HG03064 (cell line): ENCODE measurements around the gene STRIP2.
"Not testable (repeated sequence)": the region's sequence is repeated elsewhere in the genome, so short reads cannot be mapped to it uniquely, and the experiment has no call there.

Experiments used
- ATAC-seq: cut with Tn5 transposase; IDR thresholded peaks from one replicate; pipeline ENCODE4 v1.9.1; 2021; ENCODE audit warnings: low read depth; ENCODE audit not compliant: unreplicated experiment

STRIP2 gene

GRCh38 chr7:129522971-129523340, 88.7 kb downstream of the STRIP2 start:
- ATAC-seq: no peak

- no peak for ATAC-seq
Measured at GRCh38 chr7:129523924-129524323, 89.7 kb downstream of the STRIP2 start.

- not testable (repeated sequence) for ATAC-seq
Measured at GRCh38 chr7:129524405-129524804, 90.2 kb downstream of the STRIP2 start.

- ATAC-seq: no peak
Measured at GRCh38 chr7:129525225-129525862, 91.1 kb downstream of the STRIP2 start.

GRCh38 chr7:129529643-129530042, 95.4 kb downstream of the STRIP2 start:
- no peak for ATAC-seq

GRCh38 chr7:129530795-129531391, 96.7 kb downstream of the STRIP2 start:
- no peak for ATAC-seq

GRCh38 chr7:129531721-129532120, 97.5 kb downstream of the STRIP2 start:
- ATAC-seq: no peak

GRCh38 chr7:129532375-129532774, 98.1 kb downstream of the STRIP2 start:
- no peak for ATAC-seq

GRCh38 chr7:129534558-129535274, 100.5 kb downstream of the STRIP2 start:
- not testable (repeated sequence) for ATAC-seq

- ATAC-seq: no peak
Measured at GRCh38 chr7:129535896-129536295, 101.7 kb downstream of the STRIP2 start.

- ATAC-seq: no peak
Measured at GRCh38 chr7:129536323-129536722, 102.1 kb downstream of the STRIP2 start.
